Central memory CD4-positive, alpha-beta T cell (primary cell): ENCODE data around the gene FOCAD.

ENCODE experiments used
- DNase-seq: peaks from one replicate; pipeline ENCODE4 v3.0.0; 2022

Gene FOCAD

DNA sequence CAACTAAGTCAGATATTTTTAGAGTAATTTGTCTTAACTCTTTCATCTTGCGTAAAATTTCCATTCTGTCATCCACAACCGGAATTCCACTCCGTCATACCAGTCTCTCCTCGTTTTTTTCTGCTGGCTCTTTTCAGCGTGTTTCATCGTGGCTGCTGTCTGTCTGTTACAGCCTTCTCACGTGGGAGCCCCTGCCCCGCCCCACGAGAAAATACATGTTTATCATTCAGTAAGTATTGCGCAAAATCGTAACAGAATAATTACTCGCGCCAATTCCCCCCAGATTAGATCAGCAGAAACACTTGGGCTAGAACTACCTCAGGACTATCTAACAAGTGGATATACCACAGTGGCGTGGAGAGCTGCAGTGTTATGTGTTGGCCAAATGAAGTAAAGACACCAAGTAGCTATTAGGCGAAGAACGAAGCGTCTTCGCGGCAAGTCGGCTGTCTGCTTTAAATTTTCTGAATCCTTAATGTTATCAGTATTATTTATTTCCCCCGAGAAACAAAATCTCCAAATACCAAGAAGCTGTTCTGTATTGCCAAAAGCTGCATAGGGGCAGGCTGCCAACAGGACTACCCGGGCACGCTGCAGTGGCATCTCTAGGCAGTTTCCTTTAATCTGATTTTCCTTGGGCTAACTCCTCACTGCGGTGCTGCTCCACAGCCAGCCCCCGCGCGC, 566 bp upstream of the FOCAD start:
- peak; percentile 34 for DNase-seq

DNA sequence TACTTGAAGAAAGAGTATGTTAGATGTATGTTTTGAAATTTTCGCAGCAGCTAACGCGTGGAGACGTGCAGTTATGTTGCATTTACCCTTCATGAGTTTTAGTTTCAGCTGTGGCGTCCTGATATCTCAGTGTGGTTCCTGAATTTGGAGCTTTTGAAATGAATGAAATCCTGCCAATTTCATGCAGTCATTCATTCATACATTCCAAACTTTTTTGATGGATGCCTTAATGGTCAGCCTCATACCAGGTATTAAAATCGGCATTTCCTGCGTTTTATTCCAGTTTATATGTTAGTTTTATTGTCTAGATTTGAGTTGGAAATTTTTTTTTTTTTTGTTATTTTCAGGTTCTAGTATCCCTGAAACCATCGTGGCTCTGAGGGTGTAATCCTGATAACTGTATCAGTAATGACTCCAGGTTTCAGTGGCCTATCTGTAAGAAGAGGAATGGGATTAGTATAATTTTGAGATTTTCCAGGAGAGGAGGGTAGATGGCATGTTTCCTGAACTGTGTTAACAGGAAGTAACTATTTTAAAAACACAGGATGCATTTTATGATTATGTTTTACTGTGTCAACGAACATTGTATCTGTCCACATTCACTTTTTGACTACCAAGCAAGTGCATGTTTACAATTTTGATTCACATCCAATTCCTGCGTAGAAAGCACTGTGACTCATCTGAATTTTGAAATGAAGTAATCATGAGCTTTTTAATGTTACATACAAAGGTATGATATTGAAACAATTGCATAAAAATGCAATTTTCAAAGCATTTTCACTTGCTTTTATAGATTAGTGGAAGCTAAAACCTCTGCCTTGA, 1.0 kb downstream of the FOCAD start:
- DNase-seq: peak; percentile 27

DNA sequence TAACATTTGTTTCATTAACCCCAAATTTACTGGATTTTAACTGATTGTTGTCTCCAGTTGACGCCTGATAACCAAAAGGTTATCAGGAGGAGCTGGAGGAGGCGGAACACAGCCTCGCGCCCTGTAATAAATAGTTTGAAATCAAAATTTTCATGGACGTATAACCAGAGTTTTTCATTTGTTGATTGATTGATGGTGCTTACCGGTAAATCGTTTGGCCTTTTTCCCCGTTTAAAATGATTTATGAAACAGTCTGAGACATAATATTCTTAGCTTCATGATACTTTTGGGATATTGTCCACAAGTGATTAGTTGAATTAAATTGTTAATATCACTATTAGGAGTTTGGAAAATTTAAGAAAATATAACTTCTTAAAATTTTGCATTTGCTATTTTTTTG, 1.7 kb downstream of the FOCAD start:
- no peak for DNase-seq

DNA sequence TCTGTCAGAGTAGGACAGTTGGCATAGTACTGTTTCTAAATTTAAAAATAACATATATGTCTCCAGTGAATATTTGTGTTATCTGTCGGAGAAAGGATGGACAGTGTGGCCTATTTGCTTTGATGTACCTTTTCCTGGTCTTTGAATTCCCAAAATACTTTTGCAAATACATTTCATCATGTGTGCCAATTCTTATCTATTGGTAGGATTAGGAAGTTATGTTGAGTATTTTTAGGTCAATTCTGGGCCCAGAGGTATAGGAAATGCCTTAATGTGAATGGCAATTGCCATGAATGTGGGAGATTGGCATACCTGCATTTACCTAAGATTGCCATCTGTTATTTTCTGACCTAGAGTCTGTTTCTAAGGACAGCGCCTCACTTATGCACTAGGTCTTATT, 5.8 kb downstream of the FOCAD start:
- DNase-seq: no peak

DNA sequence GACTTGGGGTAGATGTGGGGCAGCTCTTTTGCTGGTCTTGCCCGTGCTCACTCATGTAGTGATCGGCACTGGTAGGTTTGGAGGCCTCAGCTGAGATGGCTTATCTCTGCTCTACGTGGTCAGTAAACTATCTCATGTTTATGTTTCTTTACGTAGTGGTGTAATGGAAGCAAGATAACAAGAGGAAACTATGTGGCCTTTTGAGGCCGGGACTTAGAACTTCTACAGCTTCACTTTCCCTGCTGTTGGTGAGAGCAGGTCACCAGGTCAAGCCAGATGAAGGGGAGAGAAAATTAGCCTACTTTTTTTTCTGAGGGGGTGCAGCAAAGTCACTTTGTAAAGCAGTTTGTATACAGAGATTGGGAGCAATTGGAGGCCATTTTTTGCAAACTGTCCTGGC, 8.5 kb downstream of the FOCAD start:
- DNase-seq: no peak

DNA sequence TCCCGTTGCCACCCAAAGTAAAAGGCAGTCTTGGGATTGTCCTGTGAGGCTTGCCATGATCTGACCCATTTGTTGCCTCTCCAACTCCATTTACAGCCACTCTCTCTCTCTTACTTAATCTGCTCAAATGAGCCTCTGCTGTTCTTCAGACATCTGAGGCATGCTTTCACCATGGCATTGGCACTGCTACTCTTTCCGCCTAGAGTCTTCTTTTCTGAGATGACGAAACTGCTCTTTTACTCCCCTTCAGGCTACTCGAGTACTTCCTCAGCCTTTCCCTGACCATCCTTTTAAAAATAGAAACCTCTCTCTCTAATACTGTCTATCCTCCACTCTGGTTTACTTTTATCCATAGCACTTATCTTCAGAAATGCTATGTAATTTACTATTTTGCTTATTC, 9.0 kb downstream of the FOCAD start:
- no peak for DNase-seq

DNA sequence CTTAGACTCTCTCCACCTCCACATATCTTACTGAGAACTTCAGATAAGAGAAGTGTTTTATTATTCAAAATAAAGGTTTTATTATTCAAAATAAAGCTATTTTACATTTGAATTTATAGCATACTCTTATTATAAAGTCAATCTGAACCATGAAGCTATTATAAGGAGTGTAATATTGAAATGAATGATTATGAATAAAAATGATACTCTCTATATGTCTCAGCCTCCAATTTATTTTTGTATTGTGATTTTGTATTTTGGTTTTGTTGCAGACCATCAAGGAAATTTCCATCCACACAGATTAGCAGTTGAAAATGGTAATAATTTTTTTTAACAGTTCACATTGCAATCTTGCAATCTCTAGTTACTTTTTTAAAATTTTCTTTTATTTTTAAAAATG, 10.2 kb downstream of the FOCAD start:
- DNase-seq: no peak

DNA sequence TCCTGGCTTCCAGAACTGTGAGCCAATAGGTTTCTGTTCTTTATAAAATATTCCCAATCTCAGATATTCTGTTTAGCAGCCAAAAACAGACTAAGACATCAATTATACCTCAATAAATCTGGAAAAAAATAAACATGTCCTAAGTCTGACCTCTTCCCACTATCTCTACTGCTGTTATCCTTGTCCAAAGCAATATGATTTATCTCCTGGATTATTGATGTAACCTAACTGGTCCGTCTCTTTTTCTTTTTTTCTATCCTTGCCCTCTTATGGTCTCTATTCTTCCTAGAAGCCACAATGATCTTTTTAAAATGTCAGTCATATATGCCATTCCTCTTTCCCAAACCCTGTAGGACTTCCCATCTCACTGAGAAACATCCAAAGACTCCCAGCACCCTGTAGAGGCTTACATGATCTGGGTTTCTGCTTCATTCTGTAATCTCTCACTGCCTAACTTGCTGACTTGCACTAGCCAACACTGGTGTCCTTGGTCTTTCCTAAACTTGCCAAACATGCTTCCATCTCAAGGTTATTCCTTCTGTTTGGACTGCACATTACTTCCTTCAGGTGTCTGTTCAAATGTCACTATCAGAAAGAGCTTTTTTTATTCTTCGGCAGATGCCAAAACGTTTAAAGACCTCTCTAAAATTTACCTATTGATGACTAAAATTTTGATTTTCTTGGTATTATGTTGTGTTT, 13.1 kb downstream of the FOCAD start:
- DNase-seq: no peak

DNA sequence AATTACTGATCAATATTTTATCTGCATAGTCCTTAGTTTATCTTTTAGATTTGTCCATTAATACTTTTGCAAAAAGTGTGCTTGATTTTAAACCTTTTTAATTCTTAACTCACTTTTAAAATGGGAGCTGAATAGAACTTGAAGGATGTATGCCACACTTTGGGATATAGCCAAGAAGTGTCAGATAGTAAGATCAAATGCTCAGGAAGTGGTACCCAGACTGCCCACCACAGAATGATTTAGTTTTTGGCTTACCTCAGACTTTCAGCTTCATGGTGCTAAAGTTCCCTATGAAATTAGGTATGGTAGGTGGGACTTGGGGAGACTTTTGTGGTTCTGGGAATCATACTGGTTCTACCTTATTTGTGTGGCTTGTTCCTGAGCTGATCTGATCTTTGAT, 14.7 kb downstream of the FOCAD start:
- no peak for DNase-seq

DNA sequence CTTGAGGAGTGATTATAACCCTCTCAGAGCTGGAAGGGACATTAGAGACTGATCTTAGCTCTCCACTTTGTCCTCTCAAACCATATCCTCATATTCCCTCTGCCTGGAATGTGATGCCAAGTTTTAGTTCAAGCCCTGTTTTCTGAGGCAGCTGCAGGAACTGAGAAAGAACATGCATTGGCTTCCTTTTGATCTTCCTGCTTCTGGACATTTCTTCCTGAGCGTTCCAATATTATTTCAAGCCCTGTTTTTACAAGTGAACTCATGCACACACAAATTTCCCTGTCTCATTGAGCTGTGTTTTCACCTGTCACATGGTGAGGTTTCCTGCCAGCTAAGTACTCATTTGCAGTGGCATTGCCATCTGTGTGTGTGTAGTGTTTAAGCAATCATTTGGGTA, 17.0 kb downstream of the FOCAD start:
- no peak for DNase-seq

DNA sequence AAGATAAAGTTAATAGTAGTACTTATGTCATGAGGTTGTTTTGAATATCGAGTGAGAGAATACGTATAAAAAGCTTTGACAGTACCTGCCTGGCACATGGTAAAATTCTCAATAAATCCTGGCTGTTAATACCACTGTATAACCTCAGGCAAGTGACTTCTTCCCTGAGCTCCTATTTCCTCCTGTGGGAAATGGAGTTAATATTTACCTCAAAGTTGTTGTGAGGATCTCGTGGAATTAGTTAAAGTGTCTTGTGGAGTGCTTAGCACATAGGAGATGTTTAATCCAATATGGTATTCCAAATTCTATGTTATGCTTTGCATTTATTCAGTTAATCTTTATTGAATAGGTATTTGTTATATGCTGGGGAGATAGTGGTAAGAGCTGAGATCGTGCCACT, 18.5 kb downstream of the FOCAD start:
- DNase-seq: no peak

DNA sequence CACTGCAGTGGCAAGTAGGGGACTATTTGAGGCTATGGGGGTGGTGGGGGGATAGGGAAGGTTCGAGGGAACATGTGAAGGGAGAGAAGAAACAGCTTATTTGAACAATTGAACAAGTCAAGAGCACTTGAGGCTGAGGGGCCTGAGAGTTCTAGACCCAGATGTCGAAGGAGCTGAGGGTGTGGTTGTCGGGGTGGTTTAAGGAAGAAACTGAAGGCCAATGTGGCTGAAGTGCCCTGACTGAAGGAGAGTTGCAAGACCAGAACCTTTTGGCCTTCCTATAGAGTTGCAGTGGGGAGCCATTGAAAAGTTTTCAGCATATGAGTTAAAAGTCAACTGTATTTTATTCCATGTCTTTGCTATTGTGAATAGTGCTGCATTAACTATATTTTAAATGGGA, 19.1 kb downstream of the FOCAD start:
- no peak for DNase-seq

DNA sequence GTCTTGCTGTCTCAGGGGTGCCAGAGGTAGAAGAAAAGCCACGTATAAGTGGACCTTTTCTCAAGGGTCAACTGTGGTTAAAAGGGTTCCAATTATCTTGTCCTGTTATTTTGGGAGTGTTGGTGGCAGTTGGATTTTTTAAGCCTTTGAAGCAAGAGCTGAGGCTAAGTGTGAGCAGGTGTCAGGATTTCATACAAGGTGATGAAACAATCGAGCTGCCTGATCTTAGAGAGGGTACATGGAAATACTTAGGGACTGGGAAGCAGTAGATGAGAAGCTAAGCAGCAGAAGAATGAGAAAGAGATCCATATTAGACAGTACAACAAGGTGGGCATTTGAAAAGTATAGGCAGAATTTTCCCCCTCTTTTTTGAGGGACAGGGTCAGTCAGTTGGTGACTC, 23.6 kb downstream of the FOCAD start:
- DNase-seq: no peak

DNA sequence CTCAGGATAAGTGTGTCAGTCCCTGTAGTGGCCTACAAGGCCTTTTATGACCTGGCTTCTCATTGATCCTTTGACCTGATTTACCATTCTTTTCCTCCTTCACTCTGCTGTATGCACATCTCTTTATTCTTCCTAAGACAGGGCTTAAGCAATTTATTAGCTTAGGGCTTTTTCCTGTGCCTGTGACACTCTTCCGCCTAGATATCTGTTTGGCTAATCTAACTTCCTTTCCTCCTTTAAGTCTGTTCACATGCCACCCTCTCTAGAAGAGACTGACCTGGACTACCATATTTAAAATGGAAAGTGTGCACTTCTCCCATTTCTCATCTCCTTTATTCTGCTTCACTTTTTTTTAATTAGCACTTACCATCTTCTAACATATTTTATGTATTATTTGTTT, 29.1 kb downstream of the FOCAD start:
- DNase-seq: no peak

DNA sequence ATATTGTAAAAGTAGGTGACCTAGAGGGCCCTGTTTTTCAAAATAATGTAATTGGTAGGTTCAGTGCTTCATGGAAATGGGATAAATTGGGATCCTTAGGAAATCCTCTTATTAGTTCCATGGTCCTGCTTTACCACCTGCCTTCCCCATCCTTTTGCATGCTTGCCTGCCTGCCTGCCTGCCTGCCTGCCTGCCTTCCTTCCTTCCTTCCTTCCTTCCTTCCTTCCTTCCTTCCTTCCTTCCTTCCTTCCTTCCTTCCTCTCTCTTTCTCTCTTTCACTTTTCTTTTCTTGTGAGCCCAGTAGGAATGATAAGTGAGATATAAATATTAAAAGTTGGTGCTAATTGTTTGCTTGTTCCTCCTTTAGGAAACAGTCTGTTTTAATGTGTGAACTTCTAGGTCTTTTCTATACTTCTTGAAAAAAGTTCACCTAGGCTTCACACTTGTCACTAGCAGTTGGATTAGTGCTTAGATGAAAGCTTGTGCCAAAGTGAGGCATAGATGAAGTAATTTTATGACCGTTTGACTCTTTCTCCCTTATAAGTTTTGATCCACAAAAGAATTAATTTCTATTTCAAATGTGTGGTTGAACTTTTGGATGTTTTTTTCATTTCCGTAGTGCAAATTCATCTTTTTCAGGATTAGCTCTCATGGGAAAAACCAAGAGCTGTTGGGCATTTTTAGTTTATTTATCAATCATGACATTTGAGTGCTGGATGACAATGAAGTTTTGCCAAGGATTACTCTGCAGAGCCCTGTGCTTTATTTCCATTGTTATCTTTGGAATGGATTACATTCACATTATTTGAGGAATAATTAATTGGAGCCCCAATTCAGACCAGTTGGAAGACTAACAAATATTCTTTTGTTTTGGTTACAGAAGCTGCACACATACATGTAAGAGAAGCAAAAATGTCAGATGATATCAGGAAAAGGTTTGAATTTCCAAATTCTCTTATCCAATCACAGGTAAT, 30.7 kb downstream of the FOCAD start:
- DNase-seq: no peak

DNA sequence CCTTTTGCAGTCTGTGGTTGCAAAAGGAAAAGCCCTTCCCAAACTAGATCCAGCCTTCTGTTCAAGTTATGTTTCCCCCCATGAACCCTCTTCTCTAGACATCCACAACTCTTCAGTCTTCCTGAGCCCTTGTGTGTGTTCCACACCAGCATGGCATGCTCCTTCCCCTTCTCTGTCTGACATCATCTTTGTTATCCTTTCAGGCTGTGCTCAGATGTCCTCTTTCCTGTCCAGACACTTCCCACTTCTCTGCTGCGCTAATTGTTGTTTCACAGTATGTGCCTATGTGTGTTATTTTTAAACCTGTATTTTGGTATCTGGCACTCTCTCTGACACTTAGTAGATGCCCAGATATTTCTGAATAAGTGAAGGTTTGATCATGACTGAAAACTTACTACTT, 38.2 kb downstream of the FOCAD start:
- no peak for DNase-seq

DNA sequence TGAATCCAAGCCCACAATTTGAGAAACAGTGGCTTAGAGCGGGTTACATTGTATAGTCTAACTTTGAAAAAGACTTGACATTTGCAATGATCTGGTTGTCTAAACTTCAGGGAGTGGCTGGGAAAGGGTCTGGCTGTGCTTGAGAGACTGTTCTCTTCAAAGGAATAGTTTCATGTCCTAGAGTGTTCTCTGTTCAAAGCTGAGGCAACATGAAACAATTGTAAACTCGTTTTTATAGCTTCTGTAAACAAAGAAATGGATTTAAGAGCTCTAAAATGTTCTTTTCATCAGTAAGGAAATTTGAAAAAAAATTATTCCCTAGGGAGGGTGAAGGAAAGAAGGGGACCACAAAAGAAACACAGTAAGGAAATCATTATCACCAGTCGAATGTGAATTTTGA, 41.6 kb downstream of the FOCAD start:
- no peak for DNase-seq

DNA sequence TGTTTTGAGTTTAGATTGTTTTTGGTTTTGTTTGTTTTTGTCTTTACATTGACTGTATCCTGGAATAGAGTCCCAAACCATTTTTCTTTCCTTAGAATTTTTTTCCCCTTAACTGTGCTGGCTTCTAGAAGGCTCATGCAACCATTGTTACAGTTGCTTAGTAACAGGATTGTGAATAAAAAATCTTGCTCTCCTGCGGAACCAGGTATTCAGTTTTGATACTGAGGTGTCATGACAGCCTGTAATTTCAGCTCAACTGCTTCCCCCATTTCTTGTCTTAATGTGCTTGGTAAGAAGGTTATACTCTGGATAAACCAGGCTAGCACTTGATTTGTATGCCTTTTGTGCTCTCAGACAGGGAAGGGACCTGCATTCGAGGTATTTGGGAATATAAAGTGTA, 42.1 kb downstream of the FOCAD start:
- no peak for DNase-seq

DNA sequence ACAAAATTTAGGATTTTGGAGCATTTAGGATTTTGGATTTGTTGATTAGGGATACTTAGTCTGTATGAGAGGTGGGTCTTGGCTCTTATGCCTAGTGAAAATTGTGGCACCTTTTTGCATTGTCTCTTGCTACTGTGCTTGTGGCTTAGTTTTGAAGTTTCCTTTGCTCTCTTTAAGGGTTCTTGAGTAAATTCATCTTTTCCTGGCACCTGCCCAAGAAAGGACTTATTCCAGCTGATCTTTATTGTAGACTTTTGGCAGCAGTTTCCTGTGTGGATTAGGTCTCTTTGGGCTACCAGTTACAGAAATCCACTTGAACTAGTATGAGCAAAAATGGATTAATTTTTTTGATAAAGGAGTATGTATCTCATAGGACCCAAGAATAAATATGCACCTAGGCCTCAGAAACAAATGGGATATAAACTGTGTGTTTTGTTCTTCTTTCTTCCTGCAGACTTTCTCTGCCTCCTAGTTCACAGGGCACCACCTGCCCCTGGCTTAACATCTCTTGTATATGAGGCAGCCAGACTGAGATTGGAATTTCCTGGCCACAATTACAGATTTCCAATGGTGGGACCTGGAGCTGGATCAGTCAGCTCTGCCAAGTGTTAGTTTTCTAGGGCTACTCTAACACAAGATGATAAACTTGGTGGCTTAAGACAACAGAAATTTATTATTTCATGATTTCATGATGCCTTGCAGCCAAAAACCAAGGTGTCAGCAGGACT, 44.6 kb downstream of the FOCAD start:
- no peak for DNase-seq

DNA sequence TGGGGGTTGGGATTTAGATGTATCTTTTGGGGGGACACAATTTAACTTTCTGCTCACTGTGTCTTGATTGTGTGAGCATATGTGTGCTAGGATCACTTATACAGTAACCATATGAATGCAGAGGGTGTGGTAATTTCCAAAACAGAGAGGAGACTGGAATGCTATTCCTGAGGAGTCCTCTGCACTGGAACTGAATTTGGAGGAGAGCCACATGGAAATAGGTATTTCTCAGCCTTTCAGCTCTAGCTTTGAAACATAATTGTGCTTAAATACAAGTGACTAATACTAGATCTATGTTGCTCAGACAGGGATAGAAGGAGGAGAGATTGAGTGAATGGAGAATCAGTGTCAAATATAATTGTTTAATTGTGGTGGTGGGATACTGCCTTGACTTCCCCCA, 45.5 kb downstream of the FOCAD start:
- DNase-seq: no peak

DNA sequence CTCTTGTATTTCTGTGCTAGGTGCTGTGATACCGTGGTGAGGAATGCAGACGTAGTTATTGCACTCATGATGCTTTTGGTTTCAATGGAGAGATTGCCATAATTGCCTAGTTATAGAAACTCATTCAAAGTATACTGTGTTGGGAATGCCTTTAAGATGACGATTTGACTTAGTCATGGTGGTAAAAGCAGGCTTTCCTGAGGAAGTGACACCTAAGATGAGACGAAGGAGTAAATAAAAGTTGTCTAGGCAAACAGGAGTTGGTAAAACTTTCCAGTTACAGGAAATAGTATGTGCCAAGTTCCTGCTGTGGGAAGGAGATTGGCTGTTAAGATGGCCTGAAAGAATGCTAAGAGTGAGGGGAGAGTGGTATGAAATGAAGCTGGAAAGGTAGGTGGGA, 48.1 kb downstream of the FOCAD start:
- DNase-seq: no peak

DNA sequence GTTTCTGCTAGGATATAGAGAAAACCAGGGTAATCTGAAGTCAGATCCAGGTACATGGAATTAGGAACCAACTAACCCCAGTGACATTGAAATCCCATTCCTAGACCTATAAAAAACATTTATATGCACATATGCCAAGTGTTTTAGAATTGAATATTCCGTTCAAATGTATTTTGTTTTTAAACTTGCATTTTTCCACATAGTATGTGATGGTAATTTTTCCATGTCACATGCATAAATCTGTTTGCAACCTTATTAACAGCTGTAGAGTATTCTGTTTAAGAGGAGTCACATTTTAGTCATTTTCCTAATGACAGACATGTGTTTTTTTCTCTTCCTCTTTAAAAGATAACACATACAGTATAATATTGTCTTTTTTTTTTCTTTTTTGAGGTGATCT, 50.2 kb downstream of the FOCAD start:
- DNase-seq: no peak
